Left lung (tissue), 10 donors: ENCODE results near the gene ATG9B. TPM values are rescaled to one million over a fixed set of nuclear protein-coding genes. Genes with fewer than 3 reads are reported as not detected.
A peak's percentile ranks its signal among the peaks of the same experiment; 100 is the strongest.

Experiments used
- ATAC-seq: fragments of 200-7000 bp; cut with Tn5 transposase; one replicate; pipeline ENCODE4 v1.9.1; 2020; ENCODE audit warnings: moderate library complexity
- DNase-seq, 4 donors: peaks; one replicate each; pipeline ENCODE4 v3.0.0-alpha.2; 2013 to 2020
- H3K27ac ChIP-seq, 2 donors: fragments of 200-600 bp; sonication (generic) in 1 of 2; one replicate each; pipeline versions ENCODE4 v1.5.0 to v1.8.0; 2020 to 2021
- H3K27me3 ChIP-seq, 2 donors: fragments of 200-600 bp; sonication (generic) in 1 of 2; one replicate each; pipeline versions ENCODE4 v1.5.0 to v1.8.0; 2020 to 2021
- H3K36me3 ChIP-seq, 2 donors: fragments of 200-600 bp; sonication (generic) in 1 of 2; one replicate each; pipeline versions ENCODE4 v1.5.0 to v1.8.0; 2020 to 2021
- H3K4me1 ChIP-seq, 2 donors: fragments of 200-600 bp; one replicate each; pipeline ENCODE4 v1.8.0; 2021
- H3K4me3 ChIP-seq, 2 donors: fragments of 200-600 bp; sonication (generic) in 1 of 2; one replicate each; pipeline versions ENCODE4 v1.5.0 to v1.8.0; 2020 to 2021; ENCODE audit warnings: mild to moderate bottlenecking in 1 of 2
- H3K9me3 ChIP-seq, 2 donors: fragments of 200-600 bp; sonication (generic) in 1 of 2; one replicate each; pipeline versions ENCODE4 v1.5.0 to v1.8.0; 2020 to 2021
- CTCF ChIP-seq, 2 donors: fragments of 200-600 bp; sonication (generic) in 1 of 2; IDR thresholded peaks; one replicate each; pipeline versions ENCODE4 v1.5.0 to v1.8.0; 2021; ENCODE audit warnings: antibody characterized with exemption in 2 of 2
- intact Hi-C, 2 donors: fragments of 100-400 bp; cut with DNase I; formaldehyde crosslinking; loops; one replicate each; pipeline versions ENCODE4 v1.11.2 to v1.14.2; 2022
- polyA plus RNA-seq, 6 donors: library from polyadenylated mRNA; unstranded; fragments of 120-200 nt; gene quantifications; one replicate each; pipeline ENCODE4 v1.2.1, GENCODE V29; 2013; ENCODE audit not compliant: insufficient read length in 6 of 6
- total RNA-seq, 2 donors: library from RNA; stranded (reverse); fragmentation: NEBNext Ultra II Directional; extraction: Animal tissue kit (Norgen Biotek cat#: 25700); gene quantifications; one replicate each; pipeline ENCODE4 v1.2.1, GENCODE V29; 2021
- donor health status: DM: no; HTN: yes; CAD: no.
- donor health status: DM: no; HTN: no; CAD: no.

The ATG9B gene
- total and polyA plus RNA-seq, 8 donors, result 0.68 to 7.1 (median 3.6) TPM

- Histone ChIP-seq H3K36me3 (no peaks in the 10 kb centered on the region), H3K27ac (no peak within 1 kb of the TSS), H3K4me1 (peaks cover 3 to 44% of the 10 kb centered on the region in 2 donors), H3K27me3 (peaks cover 0 to 30% of the 10 kb centered on the region in 2 donors), H3K4me3 (no peak within 1 kb of the TSS), H3K9me3 (peaks cover 0 to 12% of the 10 kb centered on the region in 2 donors)
- peak in 1 of 4 donors; percentile 40 for DNase-seq
- no peak for TF ChIP-seq CTCF (IDR thresholded peaks at IDR 0.05)
- intact Hi-C loops, result no loop called here
- no peak for ATAC-seq
Observed at GRCh38 chr7:150990416-150991186, 33.7 kb downstream of the ATG9B start, which contains the start of gene NOS3. Gene NOS3, plus strand, starts transcription at chr7:150991017. Its CDS starts 2,787 bp downstream, at chr7:150993804.

GRCh38 chr7:150989456-150989855 is 34.8 kb downstream of the ATG9B start:
- no peak overlapping the region for H3K4me3 ChIP-seq
- H3K27me3 ChIP-seq, result peaks cover 3 to 40% of the 10 kb centered on the region in 2 donors
- no peak for TF ChIP-seq CTCF (IDR thresholded peaks at IDR 0.05)
- H3K36me3 ChIP-seq, result no peaks in the 10 kb centered on the region
- peaks cover 0 to 12% of the 10 kb centered on the region in 2 donors for H3K9me3 ChIP-seq
- ATAC-seq, result no peak
- peak overlapping the region in 1 of 2 donors; percentile 55 for H3K27ac ChIP-seq
- H3K4me1 ChIP-seq, result peaks cover 3 to 37% of the 10 kb centered on the region in 2 donors
- peak in 1 of 4 donors; percentile 55 for DNase-seq
- intact Hi-C loops, result loop anchor here in 1 of 2 donors (5.0 kb wide), 1 partner anchor 92 kb away; no protein-coding TSS in a partner anchor

- Histone ChIP-seq H3K27ac (peak overlapping the region in 1 of 2 donors; percentile 55), H3K36me3 (no peaks in the 10 kb centered on the region), H3K4me3 (no peak overlapping the region), H3K4me1 (peaks cover 3 to 27% of the 10 kb centered on the region in 2 donors), H3K9me3 (peaks cover 0 to 12% of the 10 kb centered on the region in 2 donors), H3K27me3 (peaks cover 7 to 47% of the 10 kb centered on the region in 2 donors)
- ATAC-seq, result peak; percentile 64
- TF ChIP-seq CTCF (IDR thresholded peaks at IDR 0.05), result peak; percentile 80 to 82
- intact Hi-C loops, result loop anchor here in 1 of 2 donors (5.0 kb wide), 1 partner anchor 91 kb away; no protein-coding TSS in a partner anchor
- DNase-seq, result peak in 2 of 4 donors; percentile 75 to 79
Observed at GRCh38 chr7:150988230-150989226, 35.8 kb downstream of the ATG9B start.

- Histone ChIP-seq H3K4me1 (peaks cover 3 to 27% of the 10 kb centered on the region in 2 donors), H3K4me3 (no peak overlapping the region), H3K27me3 (peaks cover 7 to 67% of the 10 kb centered on the region in 2 donors), H3K36me3 (no peaks in the 10 kb centered on the region), H3K9me3 (peaks cover 0 to 12% of the 10 kb centered on the region in 2 donors), H3K27ac (no peak overlapping the region)
- ATAC-seq, result no peak
- no peak for TF ChIP-seq CTCF (IDR thresholded peaks at IDR 0.05)
- intact Hi-C loops, result loop anchor here in 1 of 2 donors (5.0 kb wide), 1 partner anchor 89 kb away; no protein-coding TSS in a partner anchor
- DNase-seq, result peak in 1 of 4 donors; percentile 37
Observed at GRCh38 chr7:150986556-150986955, 37.7 kb downstream of the ATG9B start.
